KOPT-K1 (cell line): Measurements from ENCODE around the gene MTG1.

Source experiments
- H3K27ac ChIP-seq: fragments of 200-600 bp; sonication (generic); 2 replicates; pipeline ENCODE4 v1.5.1; 2016; ENCODE audit warnings: antibody characterized with exemption, mild to moderate bottlenecking, low read depth, low read length; ENCODE audit not compliant: poor library complexity, severe bottlenecking
- H3K36me3 ChIP-seq: fragments of 200-600 bp; sonication (generic); 2 replicates; pipeline ENCODE4 v1.5.1; 2017; ENCODE audit warnings: antibody characterized with exemption, mild to moderate bottlenecking, low read length, moderate library complexity; ENCODE audit not compliant: insufficient read depth
- H3K9me3 ChIP-seq: fragments of 200-600 bp; sonication (generic); 2 replicates; pipeline ENCODE4 v1.5.1; 2017; ENCODE audit warnings: antibody characterized with exemption, low read length, mild to moderate bottlenecking; ENCODE audit not compliant: insufficient read depth, poor library complexity, severe bottlenecking

Gene MTG1, protein sequence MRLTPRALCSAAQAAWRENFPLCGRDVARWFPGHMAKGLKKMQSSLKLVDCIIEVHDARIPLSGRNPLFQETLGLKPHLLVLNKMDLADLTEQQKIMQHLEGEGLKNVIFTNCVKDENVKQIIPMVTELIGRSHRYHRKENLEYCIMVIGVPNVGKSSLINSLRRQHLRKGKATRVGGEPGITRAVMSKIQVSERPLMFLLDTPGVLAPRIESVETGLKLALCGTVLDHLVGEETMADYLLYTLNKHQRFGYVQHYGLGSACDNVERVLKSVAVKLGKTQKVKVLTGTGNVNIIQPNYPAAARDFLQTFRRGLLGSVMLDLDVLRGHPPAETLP

DNA sequence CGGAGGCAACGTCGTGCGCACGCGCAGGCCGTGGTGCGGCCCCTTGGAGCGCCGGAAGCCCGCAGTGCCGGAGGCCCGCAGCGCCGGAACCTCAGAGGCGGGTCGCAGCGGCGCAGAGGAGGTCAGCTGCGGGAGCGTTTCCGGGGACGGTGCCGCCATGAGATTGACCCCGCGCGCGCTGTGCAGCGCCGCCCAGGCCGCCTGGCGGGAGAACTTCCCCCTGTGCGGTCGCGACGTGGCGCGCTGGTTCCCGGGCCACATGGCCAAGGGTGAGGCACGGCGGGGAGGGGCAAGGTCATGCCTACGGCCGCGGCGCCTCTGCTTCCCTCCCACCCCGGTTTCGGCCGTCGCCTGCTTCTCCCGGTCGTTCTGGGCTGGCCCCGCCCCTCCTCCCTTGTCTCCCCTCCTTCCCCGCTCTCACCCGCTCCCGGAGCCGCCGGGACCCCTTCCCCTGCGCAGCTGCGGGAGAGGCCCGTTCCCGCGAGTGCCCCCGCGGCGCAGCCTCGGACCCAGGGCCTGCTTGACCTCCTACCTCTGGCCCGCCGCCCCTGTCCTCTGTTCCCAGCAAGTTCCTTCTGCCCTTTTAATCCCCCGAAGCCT, at the start of gene MTG1:
Gene MTG1 (plus strand): TSS at position 94 of the 600 bp plus-strand sequence. CDS start 64 bp downstream, at position 158.
- Histone ChIP-seq H3K36me3 (peaks cover 40% of the 10 kb centered on the region), H3K9me3 (no peaks in the 10 kb centered on the region), H3K27ac (peak within 1 kb of the TSS; percentile 82)

DNA sequence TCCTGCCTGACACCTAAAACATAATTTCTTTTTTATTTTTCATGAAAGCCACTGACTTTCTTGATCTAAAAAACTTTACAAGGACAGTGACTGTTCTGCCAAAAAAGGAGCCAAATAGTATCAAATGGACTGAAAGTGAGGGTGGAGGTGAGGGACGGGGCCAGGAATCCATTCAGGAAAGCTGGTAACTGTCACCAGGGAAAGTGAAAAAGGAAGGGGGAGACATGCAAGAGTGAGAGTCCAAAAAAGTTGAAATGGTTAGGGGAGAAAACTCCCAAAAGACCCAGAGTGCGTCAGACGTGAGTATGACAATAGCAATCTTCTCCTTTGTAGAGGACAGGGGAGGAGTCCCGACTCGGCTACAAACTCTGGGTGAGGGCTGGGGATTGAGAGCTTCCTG, 49.7 kb upstream of the MTG1 start:
- Histone ChIP-seq H3K9me3 (no peaks in the 10 kb centered on the region), H3K27ac (no peak overlapping the region), H3K36me3 (no peaks in the 10 kb centered on the region)

- H3K27ac ChIP-seq: no peak overlapping the region
These were observed 47.5 kb upstream of the MTG1 start for GRCh38 chr10:133346413-133346812.

GRCh38 chr10:133347710-133348517, 46.0 kb upstream of the MTG1 start:
- Histone ChIP-seq H3K27ac (no peak overlapping the region), H3K36me3 (no peaks in the 10 kb centered on the region), H3K9me3 (no peaks in the 10 kb centered on the region)

More at GRCh38 chr10:133346413-133346812, 47.5 kb upstream of the MTG1 start:
- Histone ChIP-seq H3K9me3 (no peaks in the 10 kb centered on the region), H3K36me3 (no peaks in the 10 kb centered on the region)

- no peaks in the 10 kb centered on the region for H3K9me3 ChIP-seq
- H3K27ac ChIP-seq: no peak overlapping the region
- H3K36me3 ChIP-seq: no peaks in the 10 kb centered on the region
These were observed 44.8 kb upstream of the MTG1 start for GRCh38 chr10:133349160-133349568.

DNA sequence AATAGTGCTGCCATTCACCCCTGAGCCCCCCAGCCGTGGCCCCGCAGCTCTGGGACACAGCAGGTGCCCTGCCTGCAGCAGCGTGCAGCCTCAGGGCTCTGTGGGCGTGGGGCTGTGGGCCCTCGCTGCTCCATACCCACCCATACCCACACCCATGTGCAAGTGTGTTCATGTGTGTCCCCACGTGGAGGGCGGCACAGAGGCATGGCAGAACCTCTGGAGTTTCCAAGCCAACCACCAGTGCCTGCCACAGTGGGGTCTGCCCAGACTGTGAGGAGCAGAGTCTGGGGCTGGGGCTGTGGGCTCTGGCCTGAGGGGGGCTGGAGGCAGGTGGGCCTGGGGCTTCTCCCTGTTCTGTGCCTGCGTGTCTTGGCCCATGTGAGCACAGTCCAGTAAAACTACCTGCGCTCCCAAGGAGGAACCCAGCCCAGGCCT, 44.4 kb upstream of the MTG1 start:
- Histone ChIP-seq H3K36me3 (no peaks in the 10 kb centered on the region), H3K27ac (no peak overlapping the region), H3K9me3 (no peaks in the 10 kb centered on the region)

DNA sequence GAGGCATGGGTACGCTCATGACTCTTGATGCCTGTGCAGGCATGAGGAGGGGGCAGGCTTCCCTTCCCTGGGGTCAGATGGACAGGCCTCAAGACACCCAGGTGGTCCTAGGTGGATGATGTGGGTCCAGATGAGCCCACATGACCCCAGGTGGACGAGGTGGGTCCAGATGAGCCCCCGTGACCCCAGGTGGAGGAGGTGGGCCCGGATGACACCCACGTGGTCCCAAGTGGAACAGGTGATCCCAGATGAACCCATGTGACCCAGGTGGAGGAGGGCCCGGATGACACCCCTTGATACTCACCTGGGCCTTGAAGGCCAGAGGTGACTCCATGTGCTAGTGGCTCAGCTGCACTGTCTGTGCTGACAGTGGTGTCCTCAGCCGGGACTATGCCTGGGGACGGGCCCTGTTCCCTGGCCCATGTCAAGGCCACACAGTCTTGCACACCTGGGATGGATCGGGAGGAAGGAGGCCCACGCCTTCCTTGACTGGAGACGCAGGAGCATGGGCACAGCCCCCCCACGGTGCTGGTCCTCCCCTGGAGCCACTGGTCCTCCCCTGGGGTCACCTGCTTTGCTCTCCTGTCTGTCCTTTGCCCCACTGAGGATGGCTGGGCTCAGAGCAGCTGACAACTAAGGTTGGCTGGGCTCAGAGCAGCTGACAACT, 43.5 kb upstream of the MTG1 start:
- no peak overlapping the region for H3K27ac ChIP-seq
- no peaks in the 10 kb centered on the region for H3K9me3 ChIP-seq
- no peaks in the 10 kb centered on the region for H3K36me3 ChIP-seq

GRCh38 chr10:133350950-133351329, 43.0 kb upstream of the MTG1 start:
- Histone ChIP-seq H3K9me3 (no peaks in the 10 kb centered on the region), H3K36me3 (no peaks in the 10 kb centered on the region), H3K27ac (no peak overlapping the region)

- Histone ChIP-seq H3K27ac (no peak overlapping the region), H3K9me3 (no peaks in the 10 kb centered on the region), H3K36me3 (no peaks in the 10 kb centered on the region)
These were observed 42.3 kb upstream of the MTG1 start for GRCh38 chr10:133351408-133352318.

- H3K27ac ChIP-seq: no peak overlapping the region
- no peaks in the 10 kb centered on the region for H3K9me3 ChIP-seq
- H3K36me3 ChIP-seq: no peaks in the 10 kb centered on the region
These were observed 40.6 kb upstream of the MTG1 start for GRCh38 chr10:133353202-133353959.

GRCh38 chr10:133353988-133354605, 39.9 kb upstream of the MTG1 start:
- Histone ChIP-seq H3K36me3 (no peaks in the 10 kb centered on the region), H3K27ac (no peak overlapping the region), H3K9me3 (no peaks in the 10 kb centered on the region)

- Histone ChIP-seq H3K27ac (no peak overlapping the region), H3K36me3 (no peaks in the 10 kb centered on the region), H3K9me3 (no peaks in the 10 kb centered on the region)
These were observed 39.2 kb upstream of the MTG1 start for GRCh38 chr10:133354672-133355240.

- Histone ChIP-seq H3K27ac (no peak overlapping the region), H3K9me3 (no peaks in the 10 kb centered on the region), H3K36me3 (no peaks in the 10 kb centered on the region)
These were observed 38.7 kb upstream of the MTG1 start for GRCh38 chr10:133355266-133355665.
